Adrenal gland (tissue), 12 donors: ENCODE data around the gene CD86. TPM values are rescaled to one million over a fixed set of nuclear protein-coding genes. Genes with fewer than 3 reads are reported as not detected.
A peak's percentile ranks its signal among the peaks of the same experiment; 100 is the strongest.

ENCODE experiments used
- DNase-seq, 7 donors: peaks; one replicate each; pipeline ENCODE4 v3.0.0-alpha.2; 2019 to 2020
- H3K27ac ChIP-seq, 5 donors: fragments of 200-600 bp; sonication (generic) in 4 of 5; 1 replicate in 3 of 5; 2 replicates in 2 of 5; pipeline versions ENCODE4 v1.5.1 to v1.8.0; 2016 to 2020; ENCODE audit warnings: mild to moderate bottlenecking in 1 of 5
- H3K27me3 ChIP-seq: fragments of 200-600 bp; 2 replicates; pipeline ENCODE4 v1.8.0; 2021
- H3K36me3 ChIP-seq, 2 donors: fragments of 200-600 bp; replicated peaks in 1 of 2; 1 replicate in 1 of 2; 2 replicates in 1 of 2; pipeline versions ENCODE4 v1.5.1 to v1.8.0; 2018 to 2022
- H3K4me1 ChIP-seq, 2 donors: fragments of 200-600 bp; replicated peaks in 1 of 2; 1 replicate in 1 of 2; 2 replicates in 1 of 2; pipeline versions ENCODE4 v1.5.1 to v1.8.0; 2018 to 2021
- H3K4me3 ChIP-seq, 4 donors: fragments of 200-600 bp; sonication (generic) in 3 of 4; one replicate each; pipeline ENCODE4 v1.5.1; 2016 to 2018
- H3K9me3 ChIP-seq, 3 donors: fragments of 200-600 bp; sonication (generic) in 1 of 3; replicated peaks in 1 of 3; 1 replicate in 2 of 3; 2 replicates in 1 of 3; pipeline versions ENCODE4 v1.5.1 to v1.8.0; 2016 to 2021
- CTCF ChIP-seq, 6 experiments: fragments of 450-650 bp in 4 of 6; fragments of 200-600 bp in 2 of 6; sonication (generic) in 1 of 6; IDR thresholded peaks; 1 replicate in 5 of 6; 2 replicates in 1 of 6; pipeline versions ENCODE4 v1.5.1 to v1.8.0; 2016 to 2021; ENCODE audit warnings: antibody characterized with exemption in 6 of 6, mild to moderate bottlenecking in 2 of 6, moderate library complexity in 1 of 6
- POLR2A ChIP-seq, 2 donors: fragments of 450-650 bp; IDR thresholded peaks; one replicate each; pipeline ENCODE4 v1.6.1; 2017; ENCODE audit warnings: antibody characterized with exemption in 2 of 2, mild to moderate bottlenecking in 2 of 2, moderate library complexity in 1 of 2
- WGBS, 4 donors: extraction: QIAGEN DNeasy Blood & Tissue Kit in 2 of 4; methylation state at CpG; one replicate each; pipeline versions ENCODE4 v1.1.5 to v1.1.7; 2013 to 2017; 5-methylcytosine and 5-hydroxymethylcytosine counted together
- intact Hi-C, 2 donors: fragments of 100-400 bp; cut with DNase I; formaldehyde crosslinking; loops; one replicate each; pipeline versions ENCODE4 v1.14.1 to v1.15.0; 2022 to 2023
- polyA plus RNA-seq, 3 donors: library from polyadenylated mRNA; stranded (reverse); fragments of 200-250 nt in 2 of 3; fragments of 350-450 nt in 1 of 3; fragmentation: Illumina TruSeq in 1 of 3; extraction: RNeasy Lipid Tissue Mini Kit (QIAGEN cat#74804) in 1 of 3; gene quantifications; one replicate each; pipeline ENCODE4 v1.2.3, GENCODE V29; 2013 to 2014
- total RNA-seq, 9 donors: library from RNA; depleted of rRNA in 4 of 9; stranded (reverse); fragments of >200 nt in 4 of 9; fragments of 120-200 nt in 1 of 9; fragmentation: NEBNext Ultra II Directional in 1 of 9; extraction: Animal tissue kit (Norgen Biotek cat#: 25700) in 1 of 9; gene quantifications; one replicate each; pipeline versions ENCODE4 v1.1.0 to v1.2.4, GENCODE V29; 2013 to 2023
- donor health status: healthy with polysubstance abuse.
- donor health status: Bipolar disorder and iron deficiency.
- donor health status: DM: yes; HTN: yes; CAD: no.
- donor health status: DM: no; HTN: no; CAD: no.
- donor health status: DM: no; HTN: no; CAD: no.
- donor health status: DM: yes; HTN: yes; CAD: no.

CD86 gene
- total and polyA plus RNA-seq, 12 donors, result 2.1 to 23.3 (median 8.9) TPM

- intact Hi-C loops, result no loop called here
- H3K4me1 ChIP-seq, result peaks cover 6 to 9% of the 10 kb centered on the region in 2 donors
- no peaks in the 10 kb centered on the region for H3K36me3 ChIP-seq
- H3K27ac ChIP-seq, result peak overlapping the region in 1 of 5 donors; percentile 53
- no peaks in the 10 kb centered on the region for H3K9me3 ChIP-seq
- no peak for DNase-seq
- no peaks in the 10 kb centered on the region for H3K27me3 ChIP-seq
- no peak overlapping the region for H3K4me3 ChIP-seq
- TF ChIP-seq POLR2A (IDR thresholded peaks at IDR 0.05), result no peak
- TF ChIP-seq CTCF (IDR thresholded peaks at IDR 0.05), result no peak
- WGBS, 4 donors, result 66 to 78% (median 74%) methylated on average over 2 of the region's 2 CpGs
Measured at GRCh38 chr3:122067588-122068240, 12.6 kb downstream of the CD86 start.

GRCh38 chr3:122074621-122075265, 19.6 kb downstream of the CD86 start:
- DNase-seq, result peak in 6 of 7 donors; percentile 17 to 71 (median 51)
- intact Hi-C loops, result no loop called here
- peak overlapping the region in 2 of 5 donors; percentile 26 to 58 for H3K27ac ChIP-seq
- TF ChIP-seq POLR2A (IDR thresholded peaks at IDR 0.05), result no peak
- no peak for TF ChIP-seq CTCF (IDR thresholded peaks at IDR 0.05)
- no peaks in the 10 kb centered on the region for H3K36me3 ChIP-seq
- no peaks in the 10 kb centered on the region for H3K9me3 ChIP-seq
- 61 to 71% (median 66%) methylated on average over 6 of the region's 6 CpGs for WGBS, 4 donors
- H3K4me3 ChIP-seq, result no peak overlapping the region
- H3K27me3 ChIP-seq, result no peaks in the 10 kb centered on the region
- H3K4me1 ChIP-seq, result no peaks in the 10 kb centered on the region

GRCh38 chr3:122076491-122077292, 21.5 kb downstream of the CD86 start:
- DNase-seq, result no peak
- 68 to 85% (median 77%) methylated on average over 4 of the region's 4 CpGs for WGBS, 4 donors
- TF ChIP-seq POLR2A (IDR thresholded peaks at IDR 0.05), result no peak
- no peak for TF ChIP-seq CTCF (IDR thresholded peaks at IDR 0.05)
- H3K4me1 ChIP-seq, result no peaks in the 10 kb centered on the region
- no peaks in the 10 kb centered on the region for H3K9me3 ChIP-seq
- no peaks in the 10 kb centered on the region for H3K36me3 ChIP-seq
- H3K4me3 ChIP-seq, result no peak overlapping the region
- intact Hi-C loops, result no loop called here
- H3K27ac ChIP-seq, result no peak overlapping the region
- H3K27me3 ChIP-seq, result no peaks in the 10 kb centered on the region
